Activated B cell treated with CpG ODN at 0.5 μM for 24 hours (primary cell): ENCODE data around the gene CFAP210. TPM values are rescaled to one million over a fixed set of nuclear protein-coding genes. Genes with fewer than 3 reads are reported as not detected.

Experiments
- ATAC-seq: fragments of 200-7000 bp; cut with Tn5 transposase; one replicate; pipeline ENCODE4 v1.10.0; 2021; ENCODE audit warnings: low read depth, mild to moderate bottlenecking, moderate library complexity
- CTCF ChIA-PET: fragments of 350-600 bp; sonication (Branson Sonifier 250); formaldehyde crosslinking; loops from one replicate; lab custom pipeline; 2021; ENCODE audit warnings: antibody characterized with exemption; lab: Charles Lee
- POLR2A ChIA-PET: fragments of 350-600 bp; sonication (Branson Sonifier 250); formaldehyde crosslinking; loops from one replicate; lab custom pipeline; 2021; ENCODE audit warnings: antibody characterized with exemption; lab: Charles Lee
- DNase-seq: peaks from one replicate; pipeline ENCODE4 v3.0.0; 2022
- H3K27ac Mint-ChIP-seq: one replicate; pipeline ENCODE4 v1.8.0; 2020; ENCODE audit warnings: mixed read lengths
- H3K27me3 Mint-ChIP-seq: one replicate; pipeline ENCODE4 v1.8.0; 2021; ENCODE audit warnings: mixed read lengths
- H3K36me3 Mint-ChIP-seq: one replicate; pipeline ENCODE4 v1.8.0; 2021; ENCODE audit warnings: low read depth, mixed read lengths
- H3K4me1 Mint-ChIP-seq: one replicate; pipeline ENCODE4 v1.8.0; 2021; ENCODE audit warnings: mixed read lengths
- H3K4me3 Mint-ChIP-seq: one replicate; pipeline ENCODE4 v1.8.0; 2020; ENCODE audit warnings: mild to moderate bottlenecking, mixed read lengths
- H3K9me3 Mint-ChIP-seq: one replicate; pipeline ENCODE4 v1.8.0; 2020; ENCODE audit warnings: mixed read lengths
- intact Hi-C: fragments of 100-400 bp; cut with micrococcal nuclease; formaldehyde crosslinking; loops from one replicate; pipeline ENCODE4 v1.15.1; 2024
- total RNA-seq: library from RNA; stranded (reverse); gene quantifications from 2 replicates; pipeline ENCODE4 v1.2.3, GENCODE V29; 2022
- TF ChIP-seq, protein P1 (sequence below): fragments of 200-600 bp; IDR thresholded peaks from one replicate; pipeline ENCODE4 v1.8.0; 2022; ENCODE audit warnings: antibody characterized with exemption, mild to moderate bottlenecking

CFAP210 gene
- total RNA-seq, 1 donor from 2014 or later = not detected

DNA sequence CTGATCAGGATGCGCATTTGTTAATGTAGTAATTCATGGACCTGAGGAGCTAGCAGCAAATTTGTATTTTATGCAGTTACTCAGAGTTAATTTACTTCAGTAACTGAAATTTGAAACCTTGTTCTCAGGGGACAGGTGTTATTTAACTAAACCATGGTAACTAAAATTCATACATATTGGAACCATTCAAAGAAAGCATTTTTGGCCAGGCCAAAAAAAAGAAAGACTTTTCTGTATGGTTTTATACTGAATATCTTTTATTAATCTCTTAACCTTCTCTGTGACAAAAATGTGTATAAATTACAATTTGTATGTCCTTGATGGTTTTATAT is 35.0 kb upstream of the CFAP210 start:
- CTCF ChIA-PET = no interaction called here
- POLR2A ChIA-PET = no interaction called here
- DNase-seq (no peak), ATAC-seq (no peak)
- H3K27me3 Mint-ChIP-seq = peaks cover under 1% of the 10 kb centered on the region
- H3K9me3 Mint-ChIP-seq = no peaks in the 10 kb centered on the region
- H3K27ac Mint-ChIP-seq = no peak overlapping the region
- intact Hi-C loops = no loop called here
- no peaks in the 10 kb centered on the region for H3K36me3 Mint-ChIP-seq
- H3K4me3 Mint-ChIP-seq = no peak overlapping the region
- TF ChIP-seq, protein P1, sequence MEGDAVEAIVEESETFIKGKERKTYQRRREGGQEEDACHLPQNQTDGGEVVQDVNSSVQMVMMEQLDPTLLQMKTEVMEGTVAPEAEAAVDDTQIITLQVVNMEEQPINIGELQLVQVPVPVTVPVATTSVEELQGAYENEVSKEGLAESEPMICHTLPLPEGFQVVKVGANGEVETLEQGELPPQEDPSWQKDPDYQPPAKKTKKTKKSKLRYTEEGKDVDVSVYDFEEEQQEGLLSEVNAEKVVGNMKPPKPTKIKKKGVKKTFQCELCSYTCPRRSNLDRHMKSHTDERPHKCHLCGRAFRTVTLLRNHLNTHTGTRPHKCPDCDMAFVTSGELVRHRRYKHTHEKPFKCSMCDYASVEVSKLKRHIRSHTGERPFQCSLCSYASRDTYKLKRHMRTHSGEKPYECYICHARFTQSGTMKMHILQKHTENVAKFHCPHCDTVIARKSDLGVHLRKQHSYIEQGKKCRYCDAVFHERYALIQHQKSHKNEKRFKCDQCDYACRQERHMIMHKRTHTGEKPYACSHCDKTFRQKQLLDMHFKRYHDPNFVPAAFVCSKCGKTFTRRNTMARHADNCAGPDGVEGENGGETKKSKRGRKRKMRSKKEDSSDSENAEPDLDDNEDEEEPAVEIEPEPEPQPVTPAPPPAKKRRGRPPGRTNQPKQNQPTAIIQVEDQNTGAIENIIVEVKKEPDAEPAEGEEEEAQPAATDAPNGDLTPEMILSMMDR = no peak
- peaks cover 13% of the 10 kb centered on the region for H3K4me1 Mint-ChIP-seq

DNA sequence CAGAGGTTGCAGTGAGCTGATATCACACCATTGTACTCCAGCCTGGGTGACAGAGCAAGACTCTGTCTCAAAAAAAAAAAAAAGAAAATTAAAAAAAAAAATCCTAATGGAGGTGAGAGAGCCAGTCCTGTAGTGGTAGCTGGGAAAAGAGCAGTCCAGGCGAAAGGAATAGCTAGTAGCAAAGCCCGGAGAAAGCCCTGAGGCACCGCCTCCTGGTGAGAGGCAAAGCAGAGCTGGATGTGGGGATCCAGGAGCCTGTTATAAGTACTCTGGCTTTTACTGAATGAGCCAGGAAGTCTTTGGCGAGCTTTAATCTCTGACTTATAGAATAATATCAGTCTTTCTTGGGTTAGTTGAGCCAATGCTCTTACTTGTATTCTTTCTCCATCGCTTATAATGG is 32.9 kb upstream of the CFAP210 start:
- CTCF ChIA-PET = no interaction called here
- Mint-ChIP-seq H3K9me3 (no peaks in the 10 kb centered on the region), H3K27ac (no peak overlapping the region), H3K4me3 (no peak overlapping the region), H3K27me3 (peaks cover 3% of the 10 kb centered on the region), H3K36me3 (no peaks in the 10 kb centered on the region), H3K4me1 (peaks cover 1% of the 10 kb centered on the region)
- intact Hi-C loops = no loop called here
- TF ChIP-seq, protein P1 = no peak
- no peak for DNase-seq
- no peak for ATAC-seq
- POLR2A ChIA-PET = no interaction called here

DNA sequence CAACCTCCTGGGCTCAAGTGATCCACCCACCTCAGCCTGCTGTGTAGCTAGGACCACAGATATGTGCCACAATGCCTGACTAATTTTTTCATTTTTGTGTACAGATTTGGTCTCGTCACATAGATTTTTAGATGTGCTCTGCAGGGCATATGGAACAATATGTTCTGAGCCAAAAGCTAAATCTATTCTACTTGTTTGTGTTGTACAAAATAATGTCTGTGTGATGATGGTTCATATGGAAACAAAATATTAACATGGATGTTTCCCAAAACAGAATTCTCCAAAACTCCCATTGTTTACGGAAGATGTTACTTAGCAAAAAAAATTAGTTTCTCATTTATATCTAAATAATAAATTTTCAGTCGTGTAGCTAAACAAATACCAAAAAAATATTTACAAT is 26.8 kb upstream of the CFAP210 start:
- ATAC-seq (no peak), DNase-seq (no peak)
- Mint-ChIP-seq H3K4me3 (no peak overlapping the region), H3K27me3 (peaks cover 3% of the 10 kb centered on the region), H3K27ac (no peak overlapping the region), H3K36me3 (no peaks in the 10 kb centered on the region), H3K9me3 (no peaks in the 10 kb centered on the region), H3K4me1 (no peaks in the 10 kb centered on the region)
- intact Hi-C loops = no loop called here
- ChIA-PET CTCF (no interaction called here), POLR2A (no interaction called here)
- TF ChIP-seq, protein P1 = no peak

DNA sequence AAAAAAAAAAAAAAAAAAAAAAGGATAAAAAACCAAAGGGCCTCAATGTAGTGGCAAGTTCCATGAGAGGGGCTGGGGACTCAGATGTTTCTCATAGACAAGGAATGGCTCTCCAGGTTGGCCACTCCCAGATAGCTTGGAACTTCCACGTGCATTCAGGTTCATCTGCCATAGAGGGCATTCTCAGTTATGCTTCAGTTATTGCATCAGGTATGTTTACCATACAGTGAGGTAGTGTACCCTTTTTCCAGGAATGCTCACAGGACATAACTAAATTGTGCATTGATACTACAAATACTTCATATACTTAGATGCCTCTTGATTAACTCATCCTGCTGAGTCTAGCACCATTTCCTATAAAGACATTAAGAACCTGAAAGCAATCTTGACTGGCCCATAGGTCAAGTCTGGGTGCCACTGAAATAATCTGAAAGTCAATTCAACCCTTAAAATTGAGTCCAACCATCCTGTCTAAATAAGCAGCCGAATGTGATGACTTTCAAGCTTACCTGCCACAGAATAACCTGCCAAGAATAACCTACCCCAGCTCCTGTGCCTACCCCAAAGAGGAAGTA is 24.8 kb upstream of the CFAP210 start:
- Mint-ChIP-seq H3K9me3 (no peaks in the 10 kb centered on the region), H3K4me3 (no peak overlapping the region), H3K27me3 (peaks cover under 1% of the 10 kb centered on the region), H3K4me1 (no peaks in the 10 kb centered on the region), H3K36me3 (no peaks in the 10 kb centered on the region), H3K27ac (no peak overlapping the region)
- POLR2A ChIA-PET = no interaction called here
- intact Hi-C loops = no loop called here
- CTCF ChIA-PET = no interaction called here
- TF ChIP-seq, protein P1 = no peak
- DNase-seq = no peak
- ATAC-seq = no peak

DNA sequence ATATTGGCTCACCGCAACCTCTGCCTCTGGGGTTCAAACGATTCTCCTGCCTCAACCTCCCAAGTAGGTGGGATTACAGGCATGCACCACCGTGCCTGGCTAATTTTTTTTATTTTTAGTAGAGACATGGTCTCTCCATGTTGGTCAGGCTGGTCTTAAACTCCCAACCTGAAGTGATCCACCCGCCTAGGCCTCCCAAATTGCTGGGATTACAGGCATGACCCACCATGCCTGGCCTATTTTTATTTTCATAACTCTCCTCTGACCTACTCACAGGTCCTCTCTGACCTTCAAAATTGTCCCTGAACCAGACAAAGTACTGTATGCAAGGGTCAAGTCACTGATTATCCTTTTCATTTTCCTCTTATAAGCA is 23.5 kb upstream of the CFAP210 start:
- TF ChIP-seq, protein P1 = no peak
- POLR2A ChIA-PET = no interaction called here
- H3K9me3 Mint-ChIP-seq = no peaks in the 10 kb centered on the region
- intact Hi-C loops = no loop called here
- H3K4me1 Mint-ChIP-seq = no peaks in the 10 kb centered on the region
- no peak for ATAC-seq
- H3K36me3 Mint-ChIP-seq = no peaks in the 10 kb centered on the region
- no peaks in the 10 kb centered on the region for H3K27me3 Mint-ChIP-seq
- CTCF ChIA-PET = no interaction called here
- no peak for DNase-seq
- no peak overlapping the region for H3K4me3 Mint-ChIP-seq
- H3K27ac Mint-ChIP-seq = no peak overlapping the region
